ENCODE data around the gene PIEZO2.

DNA sequence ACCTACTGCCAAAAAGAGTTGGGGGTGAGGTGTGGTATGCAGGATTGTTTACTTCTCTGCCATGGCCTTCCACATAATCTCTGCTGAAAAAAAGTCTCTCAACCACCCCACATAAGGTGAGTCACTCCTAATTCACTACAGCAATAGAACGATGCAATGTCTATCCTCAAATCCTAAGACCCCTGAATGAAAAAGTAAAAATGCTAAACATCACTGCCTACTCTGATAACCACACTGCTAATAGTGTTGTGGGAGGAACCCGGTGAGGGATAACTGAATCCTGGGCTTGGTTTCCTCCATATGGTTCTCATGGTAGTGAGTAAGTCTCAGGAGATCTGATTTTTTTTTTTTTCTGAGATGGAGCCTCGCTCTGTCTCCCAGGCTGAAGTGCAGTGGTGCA is 252.5 kb downstream of the PIEZO2 start:
- TF ChIP-seq POLR2A (IDR thresholded peaks at IDR 0.05), result no peak
- TF ChIP-seq CTCF (IDR thresholded peaks at IDR 0.05 in 4 of 5, conservative IDR thresholded peaks at IDR 0.05 in 1 of 5), result no peak
